Mammary epithelial cell (primary cell): ENCODE results near the gene KCTD19.

ENCODE experiments used
- EZH2 ChIP-seq: IDR thresholded peaks from 2 replicates; pipeline ENCODE4 v1.6.1; 2012; ENCODE audit warnings: low read length, inconsistent platforms, borderline replicate concordance
- TF ChIP-seq, protein P1 (sequence below), 2 donors: IDR thresholded peaks in 1 of 2; conservative IDR thresholded peaks in 1 of 2; 2 replicates each; pipeline ENCODE4 v1.5.1; 2011 to 2012; ENCODE audit warnings: inconsistent platforms in 2 of 2, low read length in 2 of 2, mild to moderate bottlenecking in 2 of 2, control low read depth in 1 of 2, low read depth in 1 of 2; ENCODE audit not compliant: insufficient read depth in 1 of 2; ENCODE audit errors: extremely low read depth in 1 of 2

DNA sequence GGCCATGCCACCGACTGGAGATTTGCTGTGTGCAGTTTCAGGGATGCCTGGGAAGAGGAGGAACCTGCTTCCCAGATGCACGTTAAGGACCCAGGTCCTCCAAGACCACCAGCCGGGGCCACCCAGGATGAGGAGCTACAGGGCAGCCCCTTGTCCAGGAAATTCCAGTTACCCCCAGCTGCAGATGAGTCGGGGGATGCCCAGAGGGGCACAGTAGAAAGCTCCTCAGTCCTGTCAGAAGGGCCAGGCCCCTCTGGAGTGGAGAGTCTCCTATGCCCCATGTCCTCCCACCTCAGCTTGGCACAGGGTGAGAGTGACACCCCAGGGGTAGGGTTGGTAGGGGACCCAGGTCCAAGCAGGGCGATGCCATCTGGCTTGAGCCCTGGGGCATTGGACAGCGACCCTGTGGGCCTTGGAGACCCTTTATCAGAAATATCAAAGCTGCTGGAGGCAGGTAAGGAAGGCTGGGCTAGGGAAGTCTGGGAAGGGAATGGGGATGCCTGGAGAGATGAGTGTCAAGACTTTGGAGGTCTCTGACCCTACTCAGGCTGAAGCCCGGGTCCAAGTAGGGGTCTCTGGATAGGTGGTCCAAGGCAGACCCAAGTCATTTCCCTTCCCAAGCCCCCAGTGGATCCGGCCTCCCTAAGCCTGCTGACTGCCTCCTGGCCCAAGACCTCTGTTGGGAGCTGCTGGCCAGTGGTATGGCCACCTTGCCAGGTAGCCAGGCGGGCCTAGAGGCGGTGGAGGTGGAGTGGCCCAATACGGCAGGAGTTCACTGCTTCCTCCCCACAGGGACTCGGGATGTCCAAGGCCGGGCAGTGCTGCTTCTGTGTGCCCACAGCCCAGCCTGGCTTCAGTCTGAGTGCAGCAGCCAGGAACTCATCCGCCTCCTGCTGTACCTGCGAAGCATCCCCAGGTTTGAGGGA is 46.2 kb downstream of the KCTD19 start:
- TF ChIP-seq, protein P1, sequence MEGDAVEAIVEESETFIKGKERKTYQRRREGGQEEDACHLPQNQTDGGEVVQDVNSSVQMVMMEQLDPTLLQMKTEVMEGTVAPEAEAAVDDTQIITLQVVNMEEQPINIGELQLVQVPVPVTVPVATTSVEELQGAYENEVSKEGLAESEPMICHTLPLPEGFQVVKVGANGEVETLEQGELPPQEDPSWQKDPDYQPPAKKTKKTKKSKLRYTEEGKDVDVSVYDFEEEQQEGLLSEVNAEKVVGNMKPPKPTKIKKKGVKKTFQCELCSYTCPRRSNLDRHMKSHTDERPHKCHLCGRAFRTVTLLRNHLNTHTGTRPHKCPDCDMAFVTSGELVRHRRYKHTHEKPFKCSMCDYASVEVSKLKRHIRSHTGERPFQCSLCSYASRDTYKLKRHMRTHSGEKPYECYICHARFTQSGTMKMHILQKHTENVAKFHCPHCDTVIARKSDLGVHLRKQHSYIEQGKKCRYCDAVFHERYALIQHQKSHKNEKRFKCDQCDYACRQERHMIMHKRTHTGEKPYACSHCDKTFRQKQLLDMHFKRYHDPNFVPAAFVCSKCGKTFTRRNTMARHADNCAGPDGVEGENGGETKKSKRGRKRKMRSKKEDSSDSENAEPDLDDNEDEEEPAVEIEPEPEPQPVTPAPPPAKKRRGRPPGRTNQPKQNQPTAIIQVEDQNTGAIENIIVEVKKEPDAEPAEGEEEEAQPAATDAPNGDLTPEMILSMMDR (conservative IDR thresholded peaks at IDR 0.05 in 1 of 2, IDR thresholded peaks at IDR 0.05 in 1 of 2; ENCODE audit: extremely low read depth in 1 of 2, insufficient read depth in 1 of 2, low read depth in 1 of 2, low read length in 2 of 2): no peak
- TF ChIP-seq EZH2: no peak
